HG02970 (cell line): Measurements from ENCODE around the gene UBE2L5.

Experiments
- ATAC-seq: cut with Tn5 transposase; IDR thresholded peaks from one replicate; pipeline ENCODE4 v1.9.1; 2021; ENCODE audit warnings: mild to moderate bottlenecking, moderate library complexity, moderate number of reproducible peaks; ENCODE audit not compliant: unreplicated experiment, low FRiP score

The UBE2L5 gene

GRCh38 chr13:30465593-30466357, 43.5 kb downstream of the UBE2L5 start, which contains the start of gene HMGB1:
Gene HMGB1 (minus strand): TSS chr13:30465936. CDS start chr13:30463680, 2,256 bp downstream.
- peak; percentile 80 for ATAC-seq

DNA sequence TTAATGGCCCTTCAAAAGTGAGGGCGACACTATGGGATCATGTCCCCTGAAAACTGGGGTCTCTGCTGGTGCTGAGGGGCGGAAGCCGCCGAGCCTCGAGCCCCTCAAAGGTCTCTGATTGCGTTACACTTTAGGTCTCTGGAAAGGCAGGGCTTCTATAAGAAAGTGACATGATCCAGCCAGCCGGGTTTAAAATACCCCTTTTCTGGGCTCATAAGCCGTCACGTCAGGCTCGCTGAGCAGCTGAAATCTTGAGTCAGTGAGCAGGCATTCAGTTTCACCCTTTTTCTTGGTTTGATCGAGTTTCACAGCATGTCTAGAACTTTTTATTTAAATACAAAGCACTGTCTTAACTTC, 44.0 kb downstream of the UBE2L5 start:
- no peak for ATAC-seq

DNA sequence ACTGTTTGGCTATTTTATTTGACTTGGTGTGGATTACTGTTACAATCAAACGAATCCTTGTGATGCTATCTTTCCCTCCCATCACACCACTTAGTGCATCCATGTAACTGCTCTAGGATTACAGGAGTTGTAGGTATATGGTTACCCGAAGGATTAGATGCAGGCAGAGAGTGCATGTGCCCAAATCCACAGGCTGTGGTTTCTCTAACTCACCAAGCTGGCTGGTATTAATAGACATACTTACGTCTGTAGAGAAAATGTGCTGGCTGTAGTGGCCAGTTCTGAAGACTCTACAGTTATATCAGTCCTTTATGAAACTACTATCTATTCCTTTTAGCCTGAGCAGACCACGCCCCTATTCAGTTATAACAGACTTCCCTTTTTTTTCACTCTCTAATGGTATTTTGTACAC, 44.6 kb downstream of the UBE2L5 start:
- ATAC-seq = no peak

GRCh38 chr13:30473675-30474074, 51.4 kb downstream of the UBE2L5 start:
- no peak for ATAC-seq

GRCh38 chr13:30477346-30478195, 55.3 kb downstream of the UBE2L5 start:
- no peak for ATAC-seq
